Measurements from ENCODE around the gene SH3PXD2A. TPM values are rescaled to one million over a fixed set of nuclear protein-coding genes. Genes with fewer than 3 reads are reported as not detected.
A peak's percentile ranks its signal among the peaks of the same experiment; 100 is the strongest.

SH3PXD2A gene
- total and polyA plus RNA-seq, 9 of the 15 experiments (the other 6 are each of a cell fraction or from before 2014, with no cell fraction given): 0.41 to 9.3 (median 2.5) TPM

DNA sequence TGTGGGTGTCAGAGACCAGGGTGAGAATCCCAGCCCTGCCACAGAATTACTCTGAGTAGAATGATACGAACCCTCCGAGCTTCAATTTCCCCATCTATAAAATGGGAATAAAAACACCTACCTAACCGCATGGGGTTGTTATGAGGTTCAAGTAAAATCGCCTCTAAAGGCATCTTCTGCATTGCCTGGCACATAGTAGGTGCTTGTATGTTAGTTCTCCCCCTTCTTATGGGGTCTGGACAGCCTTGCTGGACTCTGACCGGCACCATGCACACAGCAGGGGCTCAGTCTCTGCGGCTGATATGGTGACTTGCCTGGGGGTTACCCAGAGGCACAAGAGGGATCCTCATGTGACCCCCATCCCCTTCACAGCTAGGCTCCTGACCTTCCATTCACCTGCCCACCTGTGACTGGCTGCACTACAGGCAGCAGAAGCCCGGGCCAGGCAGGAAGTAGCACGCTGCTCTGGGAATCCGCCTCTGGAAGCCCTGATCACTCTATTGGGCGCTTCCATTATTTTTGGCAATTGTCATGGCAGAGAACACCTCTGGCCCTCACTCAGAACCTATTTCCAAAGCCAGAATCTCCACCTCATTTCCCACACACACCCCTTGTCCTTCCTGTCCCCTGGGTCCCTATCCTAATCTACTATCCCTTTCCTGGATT lies 6.0 kb downstream of the SH3PXD2A start:
- TF ChIP-seq, protein P1, sequence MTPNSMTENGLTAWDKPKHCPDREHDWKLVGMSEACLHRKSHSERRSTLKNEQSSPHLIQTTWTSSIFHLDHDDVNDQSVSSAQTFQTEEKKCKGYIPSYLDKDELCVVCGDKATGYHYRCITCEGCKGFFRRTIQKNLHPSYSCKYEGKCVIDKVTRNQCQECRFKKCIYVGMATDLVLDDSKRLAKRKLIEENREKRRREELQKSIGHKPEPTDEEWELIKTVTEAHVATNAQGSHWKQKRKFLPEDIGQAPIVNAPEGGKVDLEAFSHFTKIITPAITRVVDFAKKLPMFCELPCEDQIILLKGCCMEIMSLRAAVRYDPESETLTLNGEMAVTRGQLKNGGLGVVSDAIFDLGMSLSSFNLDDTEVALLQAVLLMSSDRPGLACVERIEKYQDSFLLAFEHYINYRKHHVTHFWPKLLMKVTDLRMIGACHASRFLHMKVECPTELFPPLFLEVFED (CRISPR knock-in tag; conservative IDR thresholded peaks at IDR 0.05): no peak
- TF ChIP-seq, protein P2, sequence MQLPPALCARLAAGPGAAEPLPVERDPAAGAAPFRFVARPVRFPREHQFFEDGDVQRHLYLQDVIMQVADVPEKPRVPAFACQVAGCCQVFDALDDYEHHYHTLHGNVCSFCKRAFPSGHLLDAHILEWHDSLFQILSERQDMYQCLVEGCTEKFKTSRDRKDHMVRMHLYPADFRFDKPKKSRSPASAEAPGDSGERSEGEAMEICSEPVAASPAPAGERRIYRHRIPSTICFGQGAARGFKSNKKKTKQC (CRISPR knock-in tag; IDR thresholded peaks at IDR 0.05): no peak
- TF ChIP-seq ZKSCAN1 (IDR thresholded peaks at IDR 0.05; ENCODE audit: low read depth, low read length) (peak; percentile 52; the same call in 1 of the 2 replicates), TBP (optimal IDR thresholded peaks at IDR 0.05; ENCODE audit: low read depth, low read length) (no peak), MBD2 (IDR thresholded peaks at IDR 0.05; ENCODE audit: borderline replicate concordance, low read depth) (no peak)
- FAIRE-seq: no peak
- intact Hi-C loops (cut with micrococcal nuclease) (no loop called here), in situ Hi-C loops (cut with MboI) (loop anchor here (5.0 kb wide), 1 partner anchor 127 kb away; no protein-coding TSS in a partner anchor)
- ChIA-PET CTCF (ENCODE audit: low intra/inter-chr PET ratio) (no interaction called here), POLR2A (no interaction called here)
- Histone ChIP-seq H3K4me1 (replicated peaks in 1 of 2; ENCODE audit: control insufficient read depth in 2 of 2, insufficient read depth in 2 of 2, low read length in 2 of 2) (no peaks in the 10 kb centered on the region), H4K20me1 (replicated peaks; ENCODE audit: control insufficient read depth, insufficient read depth, low read length) (no peaks in the 10 kb centered on the region), H3K79me2 (ENCODE audit: control insufficient read depth, insufficient read depth, low read length) (no peaks in the 10 kb centered on the region), H2AFZ (ENCODE audit: low read depth, low read length) (no peak overlapping the region), H3K9me3 (replicated peaks; ENCODE audit: control insufficient read depth, insufficient read depth, low read depth, low read length) (no peaks in the 10 kb centered on the region), H3K4me3 (no peak overlapping the region), H3K9me1 (ENCODE audit: control insufficient read depth, insufficient read depth, low read length) (no peaks in the 10 kb centered on the region), H3K36me3 (ENCODE audit: control insufficient read depth, insufficient read depth, low read length) (no peaks in the 10 kb centered on the region), H3K27me3 (ENCODE audit: control insufficient read depth in 2 of 2, insufficient read depth in 2 of 2, low read length in 2 of 2) (peaks cover 8 to 56% of the 10 kb centered on the region in 2 experiments), H3K27ac (ENCODE audit: extremely low read depth, low read depth, low read length) (no peak overlapping the region), H3K4me2 (ENCODE audit: insufficient read depth, low read length) (no peak overlapping the region), H3K9ac (ENCODE audit: insufficient read depth in 1 of 2, low read depth in 2 of 2, low read length in 2 of 2) (no peak overlapping the region)
- BruUV-seq (replicated peaks): no TSS peak
- 8% methylated on average over 10 of the region's 10 CpGs for WGBS (ENCODE audit: insufficient coverage, low coverage, missing lambda C conversion rate)
- no peak for DNase-seq (ENCODE audit: extremely low read depth in 1 of 4, low spot score in 3 of 4)
- no peak for ATAC-seq

Measured in K562 (cell line).